Glutamatergic neuron (in vitro differentiated cells): Measurements from ENCODE around the gene ARAF. TPM values are rescaled to one million over a fixed set of nuclear protein-coding genes. Genes with fewer than 3 reads are reported as not detected.

Experiments used
- DNase-seq: peaks from one replicate; pipeline ENCODE4 v3.0.0; 2022
- H3K27ac Mint-ChIP-seq: one replicate; pipeline ENCODE4 v1.8.0; 2020; ENCODE audit warnings: mild to moderate bottlenecking, mixed read lengths, inconsistent platforms; ENCODE audit not compliant: unreplicated experiment
- H3K27me3 Mint-ChIP-seq: one replicate; pipeline ENCODE4 v1.8.0; 2020; ENCODE audit warnings: mild to moderate bottlenecking, moderate library complexity, mixed read lengths, inconsistent platforms; ENCODE audit not compliant: unreplicated experiment
- H3K36me3 Mint-ChIP-seq: one replicate; pipeline ENCODE4 v1.8.0; 2020; ENCODE audit warnings: mild to moderate bottlenecking, mixed read lengths, inconsistent platforms; ENCODE audit not compliant: unreplicated experiment
- H3K4me1 Mint-ChIP-seq: one replicate; pipeline ENCODE4 v1.8.0; 2020; ENCODE audit warnings: mild to moderate bottlenecking, low read depth, mixed read lengths, inconsistent platforms; ENCODE audit not compliant: unreplicated experiment
- H3K4me3 Mint-ChIP-seq: one replicate; pipeline ENCODE4 v1.8.0; 2020; ENCODE audit warnings: mild to moderate bottlenecking, mixed read lengths, inconsistent platforms; ENCODE audit not compliant: unreplicated experiment
- H3K9me3 Mint-ChIP-seq: one replicate; pipeline ENCODE4 v1.8.0; 2020; ENCODE audit warnings: mild to moderate bottlenecking, moderate library complexity, mixed read lengths, inconsistent platforms; ENCODE audit not compliant: unreplicated experiment
- CTCF ChIP-seq: fragments of 200-600 bp; sonication (generic); IDR thresholded peaks from one replicate; pipeline ENCODE4 v1.5.0; 2021; ENCODE audit not compliant: partially characterized antibody, unreplicated experiment
- total RNA-seq: library from RNA; stranded (reverse); fragmentation: NEBNext Ultra II Directional; extraction: Animal tissue kit (Norgen Biotek cat#: 25700); gene quantifications from one replicate; pipeline ENCODE4 v1.2.1, GENCODE V29; 2021; ENCODE audit not compliant: unreplicated experiment

ARAF gene
- total RNA-seq, 1 donor from 2014 or later: 25.5 TPM

GRCh38 chrX:47574547-47575301, 13.7 kb downstream of the ARAF start:
- H3K4me3 Mint-ChIP-seq: no peak overlapping the region

GRCh38 chrX:47576021-47576898, 15.3 kb downstream of the ARAF start:
- Mint-ChIP-seq H3K9me3 (peaks cover 5% of the 10 kb centered on the region), H3K4me1 (peaks cover 7% of the 10 kb centered on the region), H3K27ac (no peak overlapping the region), H3K27me3 (peaks cover 4% of the 10 kb centered on the region), H3K36me3 (no peaks in the 10 kb centered on the region), H3K4me3 (no peak overlapping the region)
- DNase-seq: no peak
- TF ChIP-seq CTCF: no peak

More at GRCh38 chrX:47574547-47575301, 13.7 kb downstream of the ARAF start:
- Mint-ChIP-seq H3K9me3 (peaks cover 5% of the 10 kb centered on the region), H3K36me3 (no peaks in the 10 kb centered on the region), H3K27ac (no peak overlapping the region), H3K27me3 (peaks cover 4% of the 10 kb centered on the region), H3K4me1 (peaks cover 7% of the 10 kb centered on the region)
- TF ChIP-seq CTCF: no peak
- DNase-seq: no peak

GRCh38 chrX:47577424-47577823, 16.4 kb downstream of the ARAF start:
- H3K4me3 Mint-ChIP-seq: no peak overlapping the region
- no peaks in the 10 kb centered on the region for H3K36me3 Mint-ChIP-seq
- peaks cover 5% of the 10 kb centered on the region for H3K9me3 Mint-ChIP-seq
- DNase-seq: no peak
- H3K4me1 Mint-ChIP-seq: peaks cover 9% of the 10 kb centered on the region
- peaks cover 4% of the 10 kb centered on the region for H3K27me3 Mint-ChIP-seq
- H3K27ac Mint-ChIP-seq: no peak overlapping the region
- no peak for TF ChIP-seq CTCF

GRCh38 chrX:47577901-47578300, 16.9 kb downstream of the ARAF start:
- Mint-ChIP-seq H3K36me3 (no peaks in the 10 kb centered on the region), H3K9me3 (peaks cover 5% of the 10 kb centered on the region), H3K4me3 (no peak overlapping the region), H3K4me1 (peaks cover 9% of the 10 kb centered on the region), H3K27me3 (peaks cover 4% of the 10 kb centered on the region), H3K27ac (no peak overlapping the region)
- no peak for TF ChIP-seq CTCF
- no peak for DNase-seq
